ENCODE data around the gene FARP2.
"Not testable (repeated sequence)": the region's sequence is repeated elsewhere in the genome, so short reads cannot be mapped to it uniquely, and the experiment has no call there.

The FARP2 gene

DNA sequence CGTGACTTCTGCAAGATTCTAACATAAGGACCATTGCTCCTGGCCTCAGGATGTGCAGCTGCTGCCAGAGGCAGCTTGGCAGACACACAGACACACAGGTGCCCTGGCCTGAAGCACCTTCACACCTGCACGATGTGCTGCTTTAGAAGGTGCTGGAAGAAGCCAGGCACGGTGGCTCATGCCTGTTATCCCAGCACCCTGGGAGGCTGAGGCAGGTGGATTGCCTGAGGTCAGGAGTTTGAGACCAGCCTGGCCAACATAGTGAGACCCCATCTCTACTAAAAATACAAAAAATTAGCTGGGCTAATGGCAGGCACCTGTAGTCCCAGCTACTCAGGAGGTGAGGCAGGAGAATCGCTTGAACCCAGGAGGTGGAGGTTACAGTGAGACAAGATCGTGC, 57.4 kb downstream of the FARP2 start:
- not testable (repeated sequence) for DNase-seq

DNA sequence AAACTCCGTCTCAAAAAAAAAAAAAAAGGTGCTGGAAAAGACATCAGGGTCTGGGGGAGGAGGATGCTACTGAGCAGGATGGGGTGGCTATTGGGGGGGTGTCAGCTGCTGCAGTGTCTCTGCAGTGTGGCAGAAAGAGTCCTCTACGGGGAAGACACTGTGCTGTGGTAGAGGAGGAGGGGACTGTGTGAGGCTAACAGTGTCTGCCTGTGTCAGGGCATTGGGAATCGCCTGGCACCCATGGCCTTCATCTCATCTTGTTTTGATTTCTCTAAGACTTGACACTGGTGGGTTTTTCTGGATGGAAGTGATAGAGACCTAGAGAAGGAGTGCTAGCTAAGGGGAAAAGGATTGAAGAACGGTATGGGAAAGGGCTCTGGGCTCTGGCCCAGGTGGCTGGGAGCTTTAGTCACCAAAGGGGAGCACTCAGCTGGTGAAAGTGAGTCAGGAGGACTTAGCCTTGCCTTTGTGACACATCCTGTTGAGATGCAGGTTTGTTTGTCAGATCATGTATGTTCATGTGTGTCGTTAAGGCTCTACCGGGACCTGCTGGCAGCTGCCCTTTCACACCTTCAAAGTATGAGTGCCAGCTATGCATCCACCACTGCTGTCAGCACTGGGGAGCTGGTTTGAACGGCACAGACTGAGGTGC, 58.0 kb downstream of the FARP2 start:
- no peak for DNase-seq

DNA sequence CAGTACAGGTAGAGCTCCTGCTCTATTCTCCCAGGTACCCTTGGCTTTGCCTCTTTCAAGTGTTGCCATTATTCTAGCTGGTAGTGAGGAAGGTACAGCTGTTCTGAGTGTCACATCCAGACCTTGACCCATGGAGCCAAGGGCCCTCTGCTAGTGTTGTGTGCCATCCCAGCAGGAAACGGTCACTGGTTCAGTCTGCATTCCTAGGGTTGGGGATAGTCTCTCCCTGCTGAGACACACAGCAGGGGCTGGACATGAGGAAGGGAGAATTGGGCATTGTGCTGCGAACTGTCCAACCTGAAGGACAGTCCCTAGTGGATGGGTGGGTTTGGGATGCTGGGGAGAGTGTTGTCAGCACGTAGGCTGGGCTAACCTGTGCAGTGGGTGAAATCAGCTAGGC, 59.1 kb downstream of the FARP2 start:
- no peak for DNase-seq

DNA sequence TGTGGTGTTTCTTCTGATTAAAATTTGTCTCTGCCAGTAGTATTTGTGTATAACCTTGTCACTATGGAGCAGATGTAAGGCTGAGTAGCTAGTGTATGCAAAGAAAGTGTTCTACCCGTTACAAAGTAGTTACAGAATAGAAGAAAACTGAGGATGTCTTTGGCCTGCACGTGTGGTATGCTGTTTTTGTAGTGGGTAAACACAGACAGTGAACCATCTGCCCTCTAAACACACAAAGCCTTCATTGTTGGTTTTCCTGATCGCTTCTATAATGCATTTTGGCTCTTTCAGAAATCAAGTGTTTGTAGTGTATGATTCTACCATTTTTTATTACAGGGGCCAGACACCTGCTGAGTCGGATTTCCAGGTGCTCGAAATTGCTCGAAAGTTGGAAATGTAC, 61.5 kb downstream of the FARP2 start:
- DNase-seq, result peak; percentile 98

DNA sequence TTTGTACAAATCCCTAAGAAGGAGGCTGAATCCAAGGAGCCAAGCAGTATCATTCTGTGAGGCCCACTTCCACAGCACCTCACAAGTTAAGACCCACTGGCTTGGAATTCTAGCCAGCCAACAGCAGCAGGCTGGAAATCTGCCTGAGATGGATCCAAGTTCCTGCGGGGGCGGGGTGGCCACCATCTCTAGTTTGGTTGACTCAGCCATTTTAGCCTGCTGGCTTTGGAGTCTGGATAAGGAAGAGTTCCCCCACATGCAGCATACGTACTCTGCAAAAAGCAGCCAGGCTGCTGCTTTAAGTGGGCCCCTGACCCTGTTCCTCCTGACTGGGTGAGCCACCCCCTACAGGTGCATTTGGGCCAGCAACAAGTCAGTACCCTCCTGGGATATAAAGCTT, 65.2 kb downstream of the FARP2 start:
- DNase-seq, result no peak

GRCh38 chr2:241421942-241422341, 65.9 kb downstream of the FARP2 start:
- not testable (repeated sequence) for DNase-seq

DNA sequence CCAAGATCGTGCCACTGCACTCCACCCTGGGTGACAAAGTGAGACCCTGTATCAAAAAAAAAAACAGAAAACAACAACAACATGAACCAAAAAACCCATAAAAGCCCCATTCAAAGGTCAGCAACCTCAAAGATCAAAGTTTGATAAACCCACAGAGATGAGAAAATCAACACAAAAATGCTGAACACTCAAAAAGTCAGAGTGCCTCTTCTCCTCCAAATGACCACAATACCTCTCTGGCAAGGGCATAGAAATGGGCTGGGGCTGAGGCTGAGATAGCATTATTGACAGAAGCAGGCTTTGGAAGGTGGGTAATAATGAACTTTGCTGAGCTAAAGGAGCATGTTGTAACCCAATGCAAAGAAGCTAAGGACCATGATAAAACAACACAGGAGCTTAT, 66.3 kb downstream of the FARP2 start:
- no peak for DNase-seq

- not testable (repeated sequence) for DNase-seq
Measured at GRCh38 chr2:241423489-241423888, 67.4 kb downstream of the FARP2 start.

GRCh38 chr2:241425368-241425767, 69.3 kb downstream of the FARP2 start:
- no peak for DNase-seq

GRCh38 chr2:241430178-241430577, 74.1 kb downstream of the FARP2 start:
- DNase-seq, result no peak

- DNase-seq, result peak; percentile 74
Measured at GRCh38 chr2:241432824-241433448, 76.9 kb downstream of the FARP2 start.

- DNase-seq, result no peak
Measured at GRCh38 chr2:241437179-241437578, 81.1 kb downstream of the FARP2 start.

- no peak for DNase-seq
Measured at GRCh38 chr2:241441492-241441891, 85.4 kb downstream of the FARP2 start.

DNA sequence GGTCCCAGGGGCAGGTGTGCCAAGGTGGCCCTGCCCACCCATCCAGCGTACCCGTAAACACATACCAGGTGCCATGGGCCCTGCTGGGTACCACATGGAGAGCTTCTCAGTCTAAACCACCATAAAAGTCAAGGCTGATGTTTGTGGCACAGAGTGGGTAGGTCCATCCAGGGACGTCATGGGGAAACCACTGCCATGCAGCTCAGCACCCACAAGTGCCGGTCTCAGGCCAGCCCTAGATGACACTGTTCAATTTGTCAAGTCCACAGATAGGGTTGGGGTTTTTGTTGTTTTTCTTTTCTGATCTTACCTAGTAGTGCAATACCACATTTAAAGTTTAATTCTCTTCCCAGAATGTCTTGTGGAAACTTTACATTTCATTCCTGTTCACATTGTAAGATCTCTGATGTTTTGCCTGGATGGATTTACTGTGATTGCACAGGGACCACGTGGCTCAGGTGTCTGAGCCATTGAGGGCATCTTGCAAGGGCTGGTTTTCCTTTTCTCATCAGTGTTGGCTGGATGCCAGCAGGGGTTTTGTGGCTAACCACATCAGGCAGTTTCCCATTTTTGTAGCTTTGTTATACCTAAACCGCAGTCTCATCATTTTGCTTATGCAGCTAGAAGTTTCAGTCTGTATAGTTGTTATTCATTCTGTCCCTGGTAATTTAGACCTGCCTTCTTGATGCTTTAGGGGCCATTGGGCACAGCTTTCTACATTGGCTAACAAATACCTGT, 87.6 kb downstream of the FARP2 start:
- no peak for DNase-seq

- no peak for DNase-seq
Measured at GRCh38 chr2:241445426-241445825, 89.3 kb downstream of the FARP2 start.

DNA sequence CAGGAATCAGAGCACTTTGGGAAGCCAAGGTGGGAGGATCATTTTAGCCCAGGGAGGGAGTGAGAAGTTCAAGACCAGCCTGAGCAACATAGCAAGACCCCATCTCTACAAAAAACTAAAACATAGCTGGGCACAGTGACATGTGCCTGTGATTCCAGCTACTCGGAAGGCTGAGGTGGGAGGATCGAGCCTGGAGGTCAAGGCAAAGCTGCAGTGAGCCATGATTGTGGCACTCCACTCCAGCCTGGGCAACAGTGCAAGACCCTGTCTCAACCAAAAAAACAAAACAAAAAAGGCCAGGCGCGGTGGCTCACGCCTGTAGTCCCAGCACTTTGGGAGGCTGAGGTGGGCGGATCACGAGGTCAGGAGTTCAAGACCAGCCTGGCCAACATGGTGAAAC, 94.0 kb downstream of the FARP2 start:
- DNase-seq, result not testable (repeated sequence)

- no peak for DNase-seq
Measured at GRCh38 chr2:241451840-241452506, 95.9 kb downstream of the FARP2 start.

DNA sequence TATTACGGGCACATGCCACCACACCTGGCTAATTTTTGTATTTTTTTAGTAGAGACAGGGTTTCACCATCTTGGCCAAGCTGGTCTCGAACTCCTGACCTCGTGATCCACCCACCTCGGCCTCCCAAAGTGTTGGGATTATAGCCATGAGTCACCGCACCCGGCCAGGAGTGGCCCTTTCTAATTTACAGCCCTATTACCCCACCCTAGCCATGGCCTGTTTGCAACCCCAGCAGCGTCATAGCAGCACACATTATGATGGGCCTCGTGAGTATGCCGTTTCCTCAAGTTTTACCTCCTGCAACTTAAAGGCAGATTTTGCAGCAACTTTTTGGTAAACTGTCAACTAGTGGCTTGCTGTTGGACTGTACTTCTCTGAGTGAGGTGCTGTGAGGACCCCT, 97.8 kb downstream of the FARP2 start:
- DNase-seq, result not testable (repeated sequence)

- DNase-seq, result no peak
Measured at GRCh38 chr2:241454837-241455485, 98.9 kb downstream of the FARP2 start.

DNA sequence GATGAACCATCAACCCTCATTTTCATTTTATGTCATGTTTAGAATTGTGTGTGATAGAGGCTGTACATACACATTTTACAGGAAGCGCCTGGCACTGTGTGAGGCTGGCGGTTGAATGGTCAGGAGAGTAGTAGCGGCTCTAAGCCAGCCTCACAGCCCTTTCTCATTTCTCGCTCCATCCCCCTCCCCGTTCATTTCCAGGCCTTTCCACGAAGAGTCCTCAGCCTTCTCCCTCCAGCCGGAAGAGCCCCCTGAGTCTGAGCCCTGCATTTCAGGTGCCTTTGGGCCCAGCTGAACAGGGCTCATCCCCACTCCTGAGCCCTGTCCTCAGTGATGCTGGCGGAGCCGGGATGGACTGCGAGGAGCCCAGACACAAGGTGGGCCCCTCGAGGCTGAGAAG, 100.5 kb downstream of the FARP2 start:
- no peak for DNase-seq

DNA sequence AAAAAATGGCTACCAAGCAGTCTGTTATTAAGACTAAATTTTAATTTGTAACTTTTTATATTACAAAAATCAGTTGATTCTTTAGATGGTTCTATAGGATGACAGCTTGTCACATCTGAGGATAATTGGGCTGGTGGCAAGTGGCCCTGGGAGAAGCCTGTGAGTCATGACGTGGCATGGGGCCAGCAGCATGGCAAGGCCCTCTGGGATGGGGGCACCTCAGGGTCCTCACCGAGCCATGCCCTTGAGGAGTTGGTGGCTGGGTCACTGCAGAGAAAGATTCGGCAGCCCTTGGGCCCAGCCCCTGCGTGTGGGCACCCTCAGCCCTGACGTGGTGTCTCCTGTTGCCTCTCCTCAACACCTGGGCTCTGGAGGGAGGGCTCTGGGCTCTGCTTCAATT, 102.6 kb downstream of the FARP2 start:
- no peak for DNase-seq

DNA sequence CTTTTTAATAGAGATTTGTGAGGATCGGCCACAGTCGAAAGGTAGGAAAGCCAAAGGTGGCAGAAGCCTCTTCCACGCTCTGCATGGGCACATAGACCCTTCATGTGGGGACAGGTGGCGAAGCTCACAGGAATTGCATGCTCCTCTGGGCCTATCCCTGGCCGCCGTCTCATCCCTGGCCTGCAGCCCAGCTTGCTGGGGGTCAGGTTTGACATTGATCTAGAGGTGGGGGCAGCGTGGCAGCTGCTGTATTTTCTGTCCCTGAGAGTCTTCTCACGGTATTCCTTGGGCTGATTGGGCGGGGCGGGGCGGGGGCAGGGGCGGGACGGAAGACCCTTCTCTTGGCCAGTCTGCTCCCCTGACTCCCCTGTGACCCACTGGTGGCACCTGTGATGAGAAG, 103.4 kb downstream of the FARP2 start:
- no peak for DNase-seq

- no peak for DNase-seq
Measured at GRCh38 chr2:241460631-241461030, 104.5 kb downstream of the FARP2 start.

Measured in NCI-H748 treated with DMSO at 0.1 percent for 48 hours (cell line).